GM19240 (cell line): ENCODE measurements around the gene ACTL8.

Experiments used
- DNase-seq: peaks from one replicate; pipeline ENCODE4 v3.0.0; 2011; ENCODE audit warnings: low spot score; ENCODE audit not compliant: insufficient read length

ACTL8 gene

DNA sequence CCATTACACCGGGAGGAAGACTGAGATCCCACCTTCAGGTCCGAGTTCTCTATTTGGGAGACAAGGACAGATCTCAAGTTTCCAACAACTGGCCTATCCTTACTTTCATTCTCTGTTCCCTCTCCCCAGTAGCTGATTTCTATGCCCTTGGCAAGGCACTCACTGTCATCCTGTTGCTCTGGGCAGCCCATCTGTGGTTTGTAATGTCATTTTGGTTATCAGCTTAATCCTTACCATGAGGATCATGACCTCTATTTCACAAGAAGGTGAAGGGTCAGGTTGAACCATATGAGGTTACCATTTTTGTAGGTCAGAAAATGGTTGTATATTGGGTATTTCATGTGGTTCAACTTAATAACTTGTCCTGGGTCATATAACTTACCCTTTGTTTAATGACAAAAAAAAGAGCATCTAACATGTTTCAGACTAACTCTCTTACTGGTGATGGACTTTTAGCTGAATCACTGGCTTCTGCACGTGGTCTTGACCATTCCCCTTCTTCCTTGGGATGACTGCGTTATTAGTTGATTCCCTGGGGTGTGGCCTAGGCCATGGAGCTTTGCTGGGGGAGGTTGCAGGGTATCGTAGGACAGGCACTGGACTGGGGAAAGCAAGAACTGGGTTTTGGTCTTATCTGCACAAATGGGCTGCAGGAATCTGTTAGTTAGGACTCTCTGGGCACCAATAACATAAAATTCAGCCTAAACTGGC, 120.2 kb downstream of the ACTL8 start:
- no peak for DNase-seq

DNA sequence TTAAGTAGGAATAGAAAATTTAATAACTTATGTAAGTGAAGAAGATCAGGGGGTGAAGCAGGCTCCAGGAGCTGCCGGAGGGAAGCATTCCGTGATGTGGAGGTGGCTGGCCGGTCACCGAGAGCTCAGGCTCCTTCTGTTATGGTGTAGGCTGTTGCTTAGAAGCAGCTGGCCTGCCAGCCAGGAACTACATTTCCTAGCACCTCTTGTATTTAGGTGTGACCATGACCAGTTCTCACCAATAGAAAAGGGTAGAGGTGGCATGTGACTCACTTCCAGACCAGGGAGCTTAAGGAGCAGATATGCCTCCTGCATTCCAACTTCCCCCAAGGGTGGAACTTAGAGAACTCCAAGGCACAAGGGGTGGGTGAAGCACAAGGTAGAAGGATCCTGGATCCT, 120.7 kb downstream of the ACTL8 start:
- DNase-seq = no peak
